Endothelial cell of umbilical vein (primary cell): Measurements from ENCODE around the gene TBX21. TPM values are rescaled to one million over a fixed set of nuclear protein-coding genes. Genes with fewer than 3 reads are reported as not detected.

Experiments used
- BruUV-seq: library from RNA; stranded (reverse); fragments of 400-500 nt; replicated peaks from 2 replicates; lab custom pipeline; 2021; lab: Mats Ljungman, UMichigan
- CTCF ChIA-PET: fragments of 300-600, 350-600 bp; sonication (Branson Sonifier 250); formaldehyde crosslinking; loops from one replicate; lab custom pipeline; 2021; ENCODE audit warnings: antibody characterized with exemption, inconsistent platforms; lab: Charles Lee
- POLR2A ChIA-PET: fragments of 300-600, 350-600 bp; sonication (Branson Sonifier 250); formaldehyde crosslinking; loops from one replicate; lab custom pipeline; 2021; ENCODE audit warnings: antibody characterized with exemption, inconsistent platforms; lab: Charles Lee
- DNase-seq: peaks from one replicate; pipeline ENCODE4 v3.0.0-alpha.2; 2011; ENCODE audit warnings: low read depth, low spot score
- FAIRE-seq: peaks from 2 replicates; lab custom pipeline; 2011; peaks lifted over from hg19 to GRCh38; lab: Jason Lieb, UNC
- H2AFZ ChIP-seq: 2 replicates; pipeline ENCODE4 v1.6.0; 2012; ENCODE audit warnings: low read depth, low read length, control low read depth, inconsistent platforms
- H3K27ac ChIP-seq: 2 replicates; pipeline ENCODE4 v1.5.1; 2011; ENCODE audit warnings: low read depth, mild to moderate bottlenecking, control low read depth, low read length, moderate library complexity; ENCODE audit not compliant: insufficient read depth
- H3K27me3 ChIP-seq, 2 experiments: 2 replicates each; pipeline versions ENCODE4 v1.6.0 to v1.6.1; 2011; ENCODE audit warnings: low read length in 2 of 2, mixed read lengths in 1 of 2; ENCODE audit not compliant: control insufficient read depth in 2 of 2, insufficient read depth in 2 of 2
- H3K36me3 ChIP-seq, 2 experiments: 2 replicates in 1 of 2; 3 replicates in 1 of 2; pipeline ENCODE4 v1.5.1; 2011; ENCODE audit warnings: low read length in 2 of 2, mild to moderate bottlenecking in 1 of 2, moderate library complexity in 1 of 2; ENCODE audit not compliant: control insufficient read depth in 2 of 2, insufficient read depth in 2 of 2; ENCODE audit errors: extremely low read depth in 1 of 2
- H3K4me1 ChIP-seq: 3 replicates; pipeline ENCODE4 v1.5.1; 2011; ENCODE audit warnings: mild to moderate bottlenecking, low read length; ENCODE audit not compliant: control insufficient read depth, insufficient read depth; ENCODE audit errors: extremely low read depth
- H3K4me2 ChIP-seq: 2 replicates; pipeline ENCODE4 v1.6.1; 2011; ENCODE audit warnings: low read length, control low read depth, mixed read lengths; ENCODE audit not compliant: insufficient read depth
- H3K4me3 ChIP-seq, 3 experiments: fragments of 200-600 bp in 1 of 3; sonication (generic), shearing (Covaris generic) in 1 of 3; replicated peaks in 1 of 3; 2 replicates each; pipeline ENCODE4 v1.5.1; 2011 to 2016; ENCODE audit warnings: control low read depth in 3 of 3, low read length in 3 of 3, mild to moderate bottlenecking in 2 of 3, inconsistent platforms in 1 of 3, low read depth in 1 of 3, moderate library complexity in 1 of 3; ENCODE audit not compliant: insufficient read depth in 1 of 3
- H3K79me2 ChIP-seq: 2 replicates; pipeline ENCODE4 v1.6.0; 2012; ENCODE audit warnings: low read length, inconsistent platforms; ENCODE audit not compliant: control insufficient read depth, insufficient read depth
- H3K9ac ChIP-seq: replicated peaks from 2 replicates; pipeline ENCODE3; 2011; ENCODE audit warnings: low read length, control low read depth; ENCODE audit not compliant: insufficient read depth; ENCODE audit errors: extremely low read depth
- H3K9me1 ChIP-seq: replicated peaks from 3 replicates; pipeline ENCODE4 v1.6.0; 2011; ENCODE audit warnings: mild to moderate bottlenecking, low read length; ENCODE audit not compliant: control insufficient read depth, insufficient read depth; ENCODE audit errors: extremely low read depth
- H3K9me3 ChIP-seq: replicated peaks from 2 replicates; pipeline ENCODE4 v1.5.1; 2012; ENCODE audit warnings: low read length, inconsistent platforms; ENCODE audit not compliant: control insufficient read depth, insufficient read depth
- H4K20me1 ChIP-seq: replicated peaks from 2 replicates; pipeline ENCODE3; 2011; ENCODE audit warnings: mild to moderate bottlenecking, low read length; ENCODE audit not compliant: control insufficient read depth, insufficient read depth; ENCODE audit errors: extremely low read depth
- CTCF ChIP-seq, 2 donors: IDR thresholded peaks; 1 replicate in 1 of 2; 2 replicates in 1 of 2; pipeline ENCODE4 v1.5.1; 2011; ENCODE audit warnings: low read length in 2 of 2, mild to moderate bottlenecking in 2 of 2, moderate library complexity in 2 of 2, control low read depth in 1 of 2, inconsistent platforms in 1 of 2, low read depth in 1 of 2; ENCODE audit not compliant: insufficient read depth in 1 of 2; ENCODE audit errors: extremely low read depth in 1 of 2
- EZH2 ChIP-seq: IDR thresholded peaks from 2 replicates; pipeline ENCODE4 v1.6.1; 2012; ENCODE audit warnings: borderline replicate concordance, low read depth, mild to moderate bottlenecking, moderate library complexity, low read length, inconsistent platforms; ENCODE audit not compliant: severe bottlenecking
- FOS ChIP-seq: IDR thresholded peaks from 2 replicates; pipeline ENCODE4 v1.6.1; 2011; ENCODE audit warnings: mild to moderate bottlenecking, low read length, moderate library complexity, borderline replicate concordance; ENCODE audit not compliant: insufficient read depth
- GATA2 ChIP-seq: IDR thresholded peaks from 2 replicates; pipeline ENCODE4 v1.7.0; 2011; ENCODE audit warnings: low read depth, mild to moderate bottlenecking, moderate library complexity, mixed read lengths, low read length; ENCODE audit not compliant: insufficient read length, insufficient read depth
- JUN ChIP-seq: IDR thresholded peaks from 2 replicates; pipeline ENCODE4 v1.6.1; 2011; ENCODE audit warnings: borderline replicate concordance, low read depth; ENCODE audit not compliant: insufficient read length, insufficient read depth
- MAX ChIP-seq: IDR thresholded peaks from 2 replicates; pipeline ENCODE4 v1.6.1; 2011; ENCODE audit not compliant: insufficient read depth, insufficient read length
- MYC ChIP-seq: IDR thresholded peaks from one replicate; pipeline ENCODE4 v1.6.1; 2011; ENCODE audit warnings: mild to moderate bottlenecking, low read depth, low read length
- POLR2A ChIP-seq: IDR thresholded peaks from 2 replicates; pipeline ENCODE4 v1.6.1; 2012; ENCODE audit warnings: low read depth, mild to moderate bottlenecking, control low read depth, low read length
- POLR2AphosphoS5 ChIP-seq: IDR thresholded peaks from 2 replicates; pipeline ENCODE4 v1.6.1; 2012; ENCODE audit warnings: low read depth, mild to moderate bottlenecking, control low read depth, low read length, moderate library complexity; ENCODE audit not compliant: insufficient read depth
- dilution Hi-C: fragments of 300-500 bp; cut with MboI; formaldehyde crosslinking; loops from one replicate; pipeline ENCODE4 v1.15.0; 2019; ENCODE audit warnings: low sequenced_read_pairs; ENCODE audit not compliant: extremely low pct_ligation_motif_present
- intact Hi-C: fragments of 100-400 bp; cut with micrococcal nuclease; formaldehyde crosslinking; loops from one replicate; pipeline ENCODE4 v1.10.0; 2022
- polyA plus RNA-seq, 4 experiments: library from polyadenylated mRNA; depleted of rRNA in 3 of 4; stranded (reverse) in 3 of 4; unstranded in 1 of 4; fragments of >200 nt; gene quantifications; 2 replicates each; pipeline versions ENCODE4 v1.2.1 to v1.2.3, GENCODE V29; 2011 to 2012; ENCODE audit warnings: missing spikeins in 1 of 4
- total RNA-seq: library from RNA; stranded (reverse); gene quantifications from 2 replicates; pipeline ENCODE4 v1.2.3, GENCODE V29; 2021

The TBX21 gene
- total and polyA plus RNA-seq, 2 donors (not counting 3 experiments of a cell fraction or from before 2014, with no cell fraction given), result not detected

- CTCF ChIA-PET, result no interaction called here
- DNase-seq (no peak), FAIRE-seq (no peak)
- no peaks in the 10 kb centered on the region for H3K79me2 ChIP-seq
- H2AFZ ChIP-seq, result no peak overlapping the region
- dilution Hi-C loops, result no loop called here
- no peak overlapping the region for H3K9ac ChIP-seq
- no peaks in the 10 kb centered on the region for H3K9me1 ChIP-seq
- no peaks in the 10 kb centered on the region for H3K36me3 ChIP-seq
- no peaks in the 10 kb centered on the region for H4K20me1 ChIP-seq
- no peak for TF ChIP-seq GATA2
- TF ChIP-seq CTCF (IDR thresholded peaks at IDR 0.05; ENCODE audit: extremely low read depth in 1 of 2, insufficient read depth in 1 of 2, low read depth in 1 of 2, low read length in 2 of 2), result no peak
- TF ChIP-seq FOS, result no peak
- TF ChIP-seq MYC, result no peak
- no peak for TF ChIP-seq MAX
- no peak for TF ChIP-seq JUN
- TF ChIP-seq EZH2, result no peak
- TF ChIP-seq POLR2AphosphoS5, result no peak
- TF ChIP-seq POLR2A, result no peak
- no peak overlapping the region for H3K4me2 ChIP-seq
- intact Hi-C loops, result no loop called here
- POLR2A ChIA-PET, result no interaction called here
- peaks cover 26 to 61% of the 10 kb centered on the region in 2 experiments for H3K27me3 ChIP-seq
- H3K4me3 ChIP-seq, result no peak overlapping the region
- no peaks in the 10 kb centered on the region for H3K9me3 ChIP-seq
- peaks cover 5% of the 10 kb centered on the region for H3K4me1 ChIP-seq
- no TSS peak for BruUV-seq
- H3K27ac ChIP-seq, result no peak overlapping the region
Measured at GRCh38 chr17:47791025-47791424, 58.0 kb downstream of the TBX21 start.
